Activated T-helper 9 cell treated with anti-CD3 and anti-CD28 coated beads, Interleukin-2, amount 50 U/mL, for 16 hours (primary cell): ENCODE measurements around the gene NCBP2L.

Experiments
- DNase-seq: peaks from one replicate; pipeline ENCODE4 v3.0.0-alpha.2; 2020; ENCODE audit warnings: low read depth

NCBP2L gene

GRCh38 chrX:107777536-107777832 is at the start of gene NCBP2L:
Gene NCBP2L (plus strand): TSS chrX:107777733. CDS start chrX:107794221, 16,488 bp downstream.
- no peak for DNase-seq

GRCh38 chrX:107728371-107729099 is 49.0 kb upstream of the NCBP2L start:
- DNase-seq = no peak

GRCh38 chrX:107729558-107730297 is 47.8 kb upstream of the NCBP2L start:
- no peak for DNase-seq

- DNase-seq = no peak
Observed at GRCh38 chrX:107730298-107730655, 47.3 kb upstream of the NCBP2L start.

DNA sequence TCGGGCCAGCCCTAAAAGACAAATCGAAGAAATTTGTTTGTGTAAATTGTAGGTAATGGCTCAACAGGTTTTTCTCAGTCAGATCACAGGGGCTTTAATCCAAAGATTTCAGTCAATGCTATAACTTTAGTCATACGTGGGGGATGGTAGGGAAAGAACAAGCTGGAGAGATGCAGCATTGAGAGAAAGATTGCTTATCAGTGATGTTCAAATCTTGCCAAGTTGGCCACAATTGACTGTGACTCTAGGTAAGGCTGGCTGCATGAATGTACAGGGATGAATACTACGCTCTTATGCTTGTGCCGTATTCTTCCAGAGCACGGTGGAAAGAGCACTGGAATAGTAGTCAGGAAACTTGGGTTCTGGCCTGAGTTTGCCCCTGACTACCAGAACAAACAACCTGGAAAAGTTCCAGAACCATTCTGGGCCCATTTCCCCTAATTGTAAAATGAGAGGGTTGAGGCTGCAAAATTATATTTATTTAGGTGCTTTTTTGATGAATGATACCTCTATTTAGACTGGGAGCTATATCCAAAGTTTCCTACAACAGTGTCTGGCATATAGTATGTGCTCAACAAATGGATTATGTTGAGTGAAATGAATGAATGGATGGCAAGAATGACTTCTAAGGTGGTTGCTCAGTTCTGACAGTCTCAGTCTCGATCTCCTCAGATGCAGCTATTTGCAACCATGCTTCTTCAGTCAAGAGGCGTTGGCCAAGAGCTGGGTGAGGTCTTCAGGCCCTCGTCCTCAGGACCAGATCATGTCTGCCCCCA is 46.4 kb upstream of the NCBP2L start:
- no peak for DNase-seq

GRCh38 chrX:107731831-107732502 is 45.6 kb upstream of the NCBP2L start:
- DNase-seq = no peak

DNA sequence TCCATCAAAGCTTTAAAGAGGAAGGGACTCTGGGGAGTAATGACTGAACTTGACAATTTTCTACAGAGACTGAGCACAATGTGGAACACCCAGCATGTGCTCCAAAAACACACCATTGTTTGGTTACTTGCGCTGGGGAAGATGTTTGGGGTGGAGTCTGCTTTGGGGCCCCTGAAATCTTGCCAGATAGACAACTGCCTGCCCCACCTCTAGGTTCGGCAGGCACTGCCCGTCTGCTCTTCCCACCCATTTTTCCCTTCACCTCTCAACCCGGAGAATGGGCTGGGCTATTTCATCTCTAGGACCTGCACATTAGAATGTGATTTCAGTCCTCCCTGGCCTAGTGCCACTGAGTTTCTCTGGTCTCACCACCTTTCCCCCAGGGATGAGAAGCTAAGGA is 43.8 kb upstream of the NCBP2L start:
- DNase-seq = no peak

DNA sequence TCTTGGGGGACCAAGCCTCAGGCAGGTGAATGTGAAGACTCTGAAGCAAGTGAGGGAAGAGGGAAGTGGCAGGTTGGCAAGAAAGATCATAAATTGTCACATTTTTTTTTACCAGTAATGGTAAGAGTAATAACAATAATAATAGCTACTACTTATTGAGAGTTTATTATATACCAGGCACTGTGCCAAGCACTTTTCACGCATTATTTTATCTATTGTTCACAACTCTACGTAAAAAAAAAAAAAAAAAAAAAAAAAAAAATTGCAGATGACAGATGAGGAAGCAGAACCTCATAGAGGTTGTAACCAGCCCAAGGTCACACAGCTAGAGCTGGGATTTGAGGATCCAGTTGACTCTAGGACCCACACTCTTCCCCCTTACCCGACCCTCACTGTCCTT is 42.9 kb upstream of the NCBP2L start:
- DNase-seq = no peak

DNA sequence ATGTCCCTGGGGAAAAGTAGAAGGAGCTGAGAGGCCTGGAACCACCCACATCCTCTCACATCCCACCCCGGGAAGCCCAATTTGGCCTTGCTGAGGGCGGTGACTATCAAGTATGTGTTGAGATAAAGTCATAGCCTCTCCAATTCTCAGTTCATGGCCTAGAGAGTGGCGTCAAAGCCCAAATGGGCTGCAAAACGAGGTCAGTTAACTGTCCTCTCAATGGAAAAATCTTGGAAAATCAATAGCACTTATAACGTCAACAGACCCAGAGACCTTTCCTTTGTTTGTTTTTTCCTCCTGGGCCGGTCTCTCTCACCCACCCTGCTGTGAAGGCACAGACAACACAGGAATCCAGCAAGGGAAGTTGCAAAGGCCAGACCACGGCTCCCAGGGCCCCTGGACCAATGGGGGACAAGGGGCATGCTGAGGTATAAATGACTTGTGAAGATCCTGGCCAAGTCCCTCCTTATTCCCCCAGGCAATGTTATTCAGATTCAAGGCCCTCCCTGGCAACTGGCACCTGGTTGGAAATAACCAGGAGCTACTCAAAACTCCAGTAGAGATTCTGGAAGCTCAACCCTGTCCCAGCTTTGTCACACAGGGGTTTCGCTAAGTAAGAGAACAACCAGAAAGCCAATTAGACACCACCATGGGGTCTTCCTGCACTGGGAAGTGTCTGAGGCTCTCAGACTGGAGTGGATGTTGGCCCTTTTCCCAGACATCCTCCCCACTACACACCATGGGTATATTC is 40.6 kb upstream of the NCBP2L start:
- DNase-seq = no peak

DNA sequence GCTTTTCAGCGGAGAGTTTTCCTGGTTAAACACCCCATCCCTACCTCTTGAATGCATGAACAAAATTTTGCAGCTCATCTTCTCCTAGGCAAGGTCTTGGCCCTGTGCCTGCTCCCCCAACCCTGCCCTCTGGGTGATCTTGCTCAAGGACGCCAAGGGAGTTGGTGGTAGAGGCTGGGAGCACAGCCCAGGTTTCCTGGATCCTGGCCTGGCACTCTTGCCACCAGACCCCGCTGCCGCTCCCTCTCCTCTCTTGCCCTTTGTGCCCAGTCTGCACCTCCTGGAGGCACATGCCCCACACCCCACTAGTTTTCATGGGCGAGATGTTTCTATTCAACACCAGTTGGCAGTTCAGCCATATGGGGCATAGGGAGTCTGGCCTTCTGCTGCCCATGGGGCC is 39.3 kb upstream of the NCBP2L start:
- DNase-seq = no peak

- DNase-seq = no peak
Observed at GRCh38 chrX:107738768-107739167, 38.8 kb upstream of the NCBP2L start.

GRCh38 chrX:107739541-107739940 is 38.0 kb upstream of the NCBP2L start:
- no peak for DNase-seq

- no peak for DNase-seq
Observed at GRCh38 chrX:107741404-107741790, 36.1 kb upstream of the NCBP2L start.

DNA sequence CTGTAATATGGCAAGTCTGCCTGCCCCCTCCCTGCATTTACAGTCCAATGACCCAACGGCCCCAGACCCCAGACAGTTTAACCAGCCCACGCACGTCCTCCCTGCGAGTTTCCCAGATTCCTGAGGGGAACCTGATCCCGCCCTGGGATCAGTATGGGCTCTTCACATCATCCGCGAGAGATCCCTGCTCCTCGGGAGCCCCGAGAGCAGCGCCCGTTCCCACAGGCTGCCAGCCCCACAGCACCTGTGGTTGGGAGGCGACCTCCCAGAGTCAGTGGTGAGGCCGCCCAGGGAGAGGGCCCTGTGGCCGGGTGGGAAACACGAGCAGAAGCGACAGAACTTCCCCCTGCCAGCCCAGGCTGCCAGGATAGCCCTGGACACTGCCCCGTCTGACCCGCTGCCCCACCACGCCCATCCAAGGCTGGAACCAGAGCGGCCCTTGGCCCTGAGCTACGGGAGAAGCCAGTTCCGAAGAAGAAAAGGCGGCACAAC is 34.8 kb upstream of the NCBP2L start:
- no peak for DNase-seq

DNA sequence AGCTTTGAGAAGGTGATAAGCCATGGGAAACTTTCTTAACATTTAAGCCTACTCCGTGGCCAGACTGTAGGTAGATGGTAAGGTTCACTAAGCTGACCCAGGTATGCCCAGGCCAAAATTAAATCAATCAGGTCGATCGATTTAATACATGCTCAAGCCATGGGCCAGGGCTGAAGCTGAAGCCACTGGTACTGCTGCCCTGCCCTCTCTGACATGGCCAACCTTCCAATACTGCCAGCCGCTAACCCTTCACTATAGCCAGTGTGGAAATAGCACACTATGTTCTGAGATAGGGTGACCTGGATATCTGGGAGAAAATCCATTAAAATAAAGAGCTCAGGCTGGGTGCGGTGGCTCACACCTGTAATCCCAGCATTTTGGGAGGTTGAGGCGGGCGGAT is 33.5 kb upstream of the NCBP2L start:
- DNase-seq = no peak

- DNase-seq = no peak
Observed at GRCh38 chrX:107744868-107745267, 32.7 kb upstream of the NCBP2L start.

- DNase-seq = no peak
Observed at GRCh38 chrX:107747596-107748161, 29.9 kb upstream of the NCBP2L start.

GRCh38 chrX:107748506-107748905 is 29.0 kb upstream of the NCBP2L start:
- DNase-seq = no peak

GRCh38 chrX:107750263-107750662 is 27.3 kb upstream of the NCBP2L start:
- no peak for DNase-seq

DNA sequence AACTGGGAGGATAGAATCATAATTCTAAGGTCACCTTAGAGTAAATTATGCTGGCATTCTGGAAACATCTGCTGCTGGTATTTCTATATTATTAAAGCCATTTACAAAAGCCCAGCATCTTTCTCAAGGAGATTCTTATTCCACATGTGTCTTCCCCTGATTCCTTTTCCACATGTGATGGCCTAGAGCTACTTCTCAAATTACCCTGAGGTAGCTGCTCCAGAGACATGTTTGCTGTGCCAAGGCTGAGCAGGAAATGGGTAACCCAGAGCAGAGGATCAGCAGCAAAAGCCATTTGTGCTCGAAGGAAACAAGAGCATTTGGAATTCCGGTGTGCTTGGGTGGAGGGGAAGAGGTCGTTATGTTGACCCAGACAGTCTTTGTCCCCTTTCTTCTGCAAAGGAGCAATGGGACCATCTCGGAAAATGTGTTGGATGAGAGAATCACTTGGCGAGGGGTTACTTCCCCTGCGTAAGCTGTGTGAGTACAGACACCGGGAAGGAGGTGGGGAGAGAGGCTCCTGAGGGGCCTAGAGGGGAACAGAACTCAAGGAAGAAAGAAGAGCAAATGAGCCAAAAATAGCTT is 26.6 kb upstream of the NCBP2L start:
- no peak for DNase-seq

GRCh38 chrX:107752043-107752442 is 25.5 kb upstream of the NCBP2L start:
- DNase-seq = no peak
